HEK293T (cell line): ENCODE results near the gene GRIN2C.

ENCODE experiments used
- CTCF ChIA-PET: fragments of 350-600 bp; formaldehyde crosslinking; extraction: SDS; loops from one replicate; lab custom pipeline; 2021; ENCODE audit warnings: antibody characterized with exemption, inconsistent platforms; lab: Yijun Ruan, JAX
- POLR2A ChIA-PET: fragments of 350-600 bp; formaldehyde crosslinking; extraction: SDS; loops from one replicate; lab custom pipeline; 2020; ENCODE audit warnings: antibody characterized with exemption, inconsistent platforms; lab: Yijun Ruan, JAX
- DNase-seq: peaks from one replicate; pipeline ENCODE4 v3.0.0; 2012; ENCODE audit warnings: mixed read lengths; ENCODE audit errors: extremely low spot score
- ARNT ChIP-seq: fragments of 450-650 bp; IDR thresholded peaks from 2 replicates; pipeline ENCODE4 v1.6.1; 2017; ENCODE audit warnings: mild to moderate bottlenecking
- BHLHE40 ChIP-seq: fragments of 450-650 bp; IDR thresholded peaks from 2 replicates; pipeline ENCODE4 v1.6.1; 2016; ENCODE audit warnings: mild to moderate bottlenecking, moderate library complexity, borderline replicate concordance
- CTBP1 ChIP-seq: fragments of 450-650 bp; IDR thresholded peaks from 2 replicates; pipeline ENCODE4 v1.6.1; 2016; ENCODE audit warnings: borderline replicate concordance
- ELF4 ChIP-seq: fragments of 450-650 bp; IDR thresholded peaks from 2 replicates; pipeline ENCODE4 v1.6.1; 2017; ENCODE audit warnings: antibody characterized with exemption
- FOXA1 ChIP-seq: fragments of 450-650 bp; IDR thresholded peaks from 2 replicates; pipeline ENCODE4 v1.6.1; 2016; ENCODE audit warnings: mild to moderate bottlenecking
- FOXK2 ChIP-seq: fragments of 450-650 bp; IDR thresholded peaks from 2 replicates; pipeline ENCODE4 v1.6.1; 2016; ENCODE audit warnings: mild to moderate bottlenecking
- FOXM1 ChIP-seq: fragments of 450-650 bp; IDR thresholded peaks from 2 replicates; pipeline ENCODE4 v1.6.1; 2017; ENCODE audit warnings: mild to moderate bottlenecking, borderline replicate concordance
- HDGF ChIP-seq: fragments of 450-650 bp; IDR thresholded peaks from 2 replicates; pipeline ENCODE4 v1.6.1; 2017; ENCODE audit warnings: antibody characterized with exemption, borderline replicate concordance
- L3MBTL2 ChIP-seq: fragments of 450-650 bp; conservative IDR thresholded peaks from 2 replicates; pipeline ENCODE4 v1.6.1; 2016; ENCODE audit warnings: mild to moderate bottlenecking
- LEF1 ChIP-seq: fragments of 450-650 bp; IDR thresholded peaks from 2 replicates; pipeline ENCODE4 v1.6.1; 2017; ENCODE audit warnings: mild to moderate bottlenecking, borderline replicate concordance
- NFRKB ChIP-seq: fragments of 450-650 bp; IDR thresholded peaks from 2 replicates; pipeline ENCODE4 v1.6.1; 2016; ENCODE audit warnings: mild to moderate bottlenecking, moderate library complexity
- PKNOX1 ChIP-seq: fragments of 450-650 bp; IDR thresholded peaks from 2 replicates; pipeline ENCODE4 v1.6.1; 2016
- SP1 ChIP-seq: fragments of 450-650 bp; IDR thresholded peaks from 2 replicates; pipeline ENCODE4 v1.6.1; 2017
- SUZ12 ChIP-seq: fragments of 450-650 bp; IDR thresholded peaks from 2 replicates; pipeline ENCODE4 v1.6.1; 2016; ENCODE audit warnings: mild to moderate bottlenecking
- TARDBP ChIP-seq: fragments of 450-650 bp; IDR thresholded peaks from 2 replicates; pipeline ENCODE4 v1.6.1; 2016
- ZNF384 ChIP-seq: fragments of 450-650 bp; IDR thresholded peaks from 2 replicates; pipeline ENCODE4 v1.6.1; 2016

The GRIN2C gene

GRCh38 chr17:74868251-74868907, 8.7 kb upstream of the GRIN2C start:
- POLR2A ChIA-PET, result interaction anchor here (0.8 kb wide), 1 partner anchor 16 kb away, joined by 3 read pairs; no protein-coding TSS in a partner anchor
- no peak for DNase-seq
- no peak for TF ChIP-seq SUZ12
- TF ChIP-seq FOXK2, result no peak
- TF ChIP-seq PKNOX1, result no peak
- TF ChIP-seq NFRKB, result no peak
- TF ChIP-seq HDGF, result no peak
- no peak for TF ChIP-seq CTBP1
- TF ChIP-seq BHLHE40, result no peak
- TF ChIP-seq L3MBTL2, result no peak
- TF ChIP-seq SP1, result no peak
- TF ChIP-seq ARNT, result no peak
- no peak for TF ChIP-seq ZNF384
- no peak for TF ChIP-seq FOXM1
- TF ChIP-seq FOXA1, result no peak
- no peak for TF ChIP-seq LEF1
- no peak for TF ChIP-seq ELF4
- no peak for TF ChIP-seq TARDBP
- CTCF ChIA-PET, result interaction anchor here (0.6 to 0.9 kb wide), 3 partner anchors 77 to 89 kb away, joined by 3 to 4 read pairs (median 3); no protein-coding TSS in a partner anchor

- CTCF ChIA-PET, result interaction anchor here (0.9 to 2.1 kb wide), 7 partner anchors 23 to 94 kb away, joined by 3 to 11 read pairs (median 7); partner anchors contain the start of gene NAT9
- DNase-seq, result no peak
- POLR2A ChIA-PET, result interaction anchor here (1.7 kb wide), 1 partner anchor 14 kb away, joined by 6 read pairs; no protein-coding TSS in a partner anchor
- TF ChIP-seq LEF1 (no peak), L3MBTL2 (no peak)
Measured at GRCh38 chr17:74866198-74866835, 6.6 kb upstream of the GRIN2C start.

GRCh38 chr17:74865504-74866197, 6.0 kb upstream of the GRIN2C start:
- TF ChIP-seq ELF4 (no peak), PKNOX1 (no peak), NFRKB (no peak), ARNT (no peak), SUZ12 (no peak), BHLHE40 (no peak), CTBP1 (no peak), LEF1 (no peak), ZNF384 (no peak), FOXK2 (no peak), FOXM1 (no peak)
- ChIA-PET POLR2A (interaction anchor here (1.7 to 1.8 kb wide), 2 partner anchors 8 to 13 kb away, joined by 6 to 7 read pairs; no protein-coding TSS in a partner anchor), CTCF (interaction anchor here (0.7 to 2.2 kb wide), 16 partner anchors 9 to 118 kb away, joined by 3 to 11 read pairs (median 4); partner anchors contain the start of gene NAT9)
- DNase-seq, result no peak

GRCh38 chr17:74864866-74865395, 5.2 kb upstream of the GRIN2C start:
- POLR2A ChIA-PET, result interaction anchor here (1.7 to 1.8 kb wide), 2 partner anchors 9 to 12 kb away, joined by 6 to 7 read pairs; no protein-coding TSS in a partner anchor
- CTCF ChIA-PET, result interaction anchor here (0.7 to 2.2 kb wide), 17 partner anchors 9 to 118 kb away, joined by 3 to 11 read pairs (median 3); partner anchors contain the start of gene NAT9
- DNase-seq, result peak; percentile 80
- TF ChIP-seq SUZ12, result no peak
- TF ChIP-seq LEF1, result no peak
- no peak for TF ChIP-seq FOXA1
- no peak for TF ChIP-seq BHLHE40
- TF ChIP-seq L3MBTL2, result no peak

GRCh38 chr17:74864297-74864865, 4.7 kb upstream of the GRIN2C start:
- no peak for DNase-seq
- POLR2A ChIA-PET, result interaction anchor here (1.8 kb wide), 1 partner anchor 9 kb away, joined by 7 read pairs; no protein-coding TSS in a partner anchor
- TF ChIP-seq LEF1 (no peak), HDGF (no peak), NFRKB (no peak), FOXM1 (no peak), BHLHE40 (no peak), FOXA1 (no peak), PKNOX1 (no peak), CTBP1 (no peak), ARNT (no peak), FOXK2 (no peak), L3MBTL2 (no peak), TARDBP (no peak), ZNF384 (no peak), SUZ12 (no peak), SP1 (no peak), ELF4 (no peak)
- CTCF ChIA-PET, result interaction anchor here (0.7 to 3.0 kb wide), 7 partner anchors 12 to 207 kb away, joined by 3 to 27 read pairs (median 6); no protein-coding TSS in a partner anchor
